ENCODE measurements around the gene MARCHF4. TPM values are rescaled to one million over a fixed set of nuclear protein-coding genes. Genes with fewer than 3 reads are reported as not detected.

MARCHF4 gene
- total RNA-seq, 1 donor from 2014 or later: 17.2 TPM

GRCh38 chr2:216406826-216407225, 34.5 kb upstream of the MARCHF4 start:
- H3K36me3 ChIP-seq (ENCODE audit: control insufficient read depth, insufficient read depth, low read length): peaks cover 1% of the 10 kb centered on the region
- TF ChIP-seq CTCF (IDR thresholded peaks at IDR 0.05; ENCODE audit: insufficient read depth, low read length, poor library complexity, severe bottlenecking): no peak
- no peaks in the 10 kb centered on the region for H3K27me3 ChIP-seq (ENCODE audit: control insufficient read depth, insufficient read depth, low read length)
- no peak for DNase-seq (ENCODE audit: low read depth)
- H3K4me3 ChIP-seq (ENCODE audit: low read depth, low read length): no peak overlapping the region

GRCh38 chr2:216405588-216405987, 33.3 kb upstream of the MARCHF4 start:
- TF ChIP-seq CTCF (IDR thresholded peaks at IDR 0.05; ENCODE audit: insufficient read depth, low read length, poor library complexity, severe bottlenecking): no peak
- H3K36me3 ChIP-seq (ENCODE audit: control insufficient read depth, insufficient read depth, low read length): peaks cover 1% of the 10 kb centered on the region
- H3K27me3 ChIP-seq (ENCODE audit: control insufficient read depth, insufficient read depth, low read length): no peaks in the 10 kb centered on the region
- no peak overlapping the region for H3K4me3 ChIP-seq (ENCODE audit: low read depth, low read length)
- DNase-seq (ENCODE audit: low read depth): no peak

- peak; percentile 85 for TF ChIP-seq CTCF (IDR thresholded peaks at IDR 0.05; ENCODE audit: insufficient read depth, low read length, poor library complexity, severe bottlenecking)
- no peak for DNase-seq (ENCODE audit: low read depth)
- no peaks in the 10 kb centered on the region for H3K27me3 ChIP-seq (ENCODE audit: control insufficient read depth, insufficient read depth, low read length)
- peaks cover 1% of the 10 kb centered on the region for H3K36me3 ChIP-seq (ENCODE audit: control insufficient read depth, insufficient read depth, low read length)
- H3K4me3 ChIP-seq (ENCODE audit: low read depth, low read length): no peak overlapping the region
These were observed 31.8 kb upstream of the MARCHF4 start for GRCh38 chr2:216404010-216404618.

GRCh38 chr2:216402751-216403150, 30.5 kb upstream of the MARCHF4 start:
- no peak overlapping the region for H3K4me3 ChIP-seq (ENCODE audit: low read depth, low read length)
- DNase-seq (ENCODE audit: low read depth): no peak
- H3K36me3 ChIP-seq (ENCODE audit: control insufficient read depth, insufficient read depth, low read length): peaks cover 1% of the 10 kb centered on the region
- no peak for TF ChIP-seq CTCF (IDR thresholded peaks at IDR 0.05; ENCODE audit: insufficient read depth, low read length, poor library complexity, severe bottlenecking)
- no peaks in the 10 kb centered on the region for H3K27me3 ChIP-seq (ENCODE audit: control insufficient read depth, insufficient read depth, low read length)

- Histone ChIP-seq H3K36me3 (ENCODE audit: control insufficient read depth, insufficient read depth, low read length) (no peaks in the 10 kb centered on the region), H3K4me3 (ENCODE audit: low read depth, low read length) (no peak overlapping the region), H3K27me3 (ENCODE audit: control insufficient read depth, insufficient read depth, low read length) (no peaks in the 10 kb centered on the region)
- TF ChIP-seq CTCF (IDR thresholded peaks at IDR 0.05; ENCODE audit: insufficient read depth, low read length, poor library complexity, severe bottlenecking): no peak
- DNase-seq (ENCODE audit: low read depth): no peak
These were observed 27.3 kb upstream of the MARCHF4 start for GRCh38 chr2:216399621-216400020.

- no peak for DNase-seq (ENCODE audit: low read depth)
- Histone ChIP-seq H3K36me3 (ENCODE audit: control insufficient read depth, insufficient read depth, low read length) (no peaks in the 10 kb centered on the region), H3K4me3 (ENCODE audit: low read depth, low read length) (no peak overlapping the region), H3K27me3 (ENCODE audit: control insufficient read depth, insufficient read depth, low read length) (no peaks in the 10 kb centered on the region)
- no peak for TF ChIP-seq CTCF (IDR thresholded peaks at IDR 0.05; ENCODE audit: insufficient read depth, low read length, poor library complexity, severe bottlenecking)
These were observed 22.6 kb upstream of the MARCHF4 start for GRCh38 chr2:216394881-216395280.

All from kidney epithelial cell (primary cell).